NK-92 (cell line): Measurements from ENCODE around the gene GPR15LG.

Experiments
- DNase-seq: peaks from one replicate; lab custom pipeline; 2025; ENCODE audit not compliant: unreplicated experiment; lab: John Stamatoyannopoulos, UW

GPR15LG gene

GRCh38 chr10:84193327-84193726, 19.7 kb downstream of the GPR15LG start:
- no peak for DNase-seq

- no peak for DNase-seq
These were observed 20.3 kb downstream of the GPR15LG start for GRCh38 chr10:84193846-84194423.

- DNase-seq: no peak
These were observed 20.9 kb downstream of the GPR15LG start, which contains the start of gene CDHR1 for GRCh38 chr10:84194424-84195043. TSS of gene CDHR1 (plus strand) at chr10:84194537. CDS start at chr10:84194761, 224 bp downstream.

- no peak for DNase-seq
These were observed 21.6 kb downstream of the GPR15LG start for GRCh38 chr10:84195044-84195830.

- DNase-seq: no peak
These were observed 22.5 kb downstream of the GPR15LG start for GRCh38 chr10:84196083-84196482.

- no peak for DNase-seq
These were observed 23.3 kb downstream of the GPR15LG start for GRCh38 chr10:84196941-84197340.

GRCh38 chr10:84197643-84198042, 24.0 kb downstream of the GPR15LG start:
- no peak for DNase-seq

GRCh38 chr10:84198206-84198915, 24.8 kb downstream of the GPR15LG start:
- DNase-seq: no peak

GRCh38 chr10:84200537-84201243, 27.1 kb downstream of the GPR15LG start:
- no peak for DNase-seq

GRCh38 chr10:84201244-84201606, 27.6 kb downstream of the GPR15LG start:
- no peak for DNase-seq

GRCh38 chr10:84201682-84202081, 28.1 kb downstream of the GPR15LG start:
- DNase-seq: no peak

- DNase-seq: no peak
These were observed 28.7 kb downstream of the GPR15LG start for GRCh38 chr10:84202349-84202748.

- DNase-seq: no peak
These were observed 30.5 kb downstream of the GPR15LG start for GRCh38 chr10:84204122-84204521.

GRCh38 chr10:84204610-84205009, 31.0 kb downstream of the GPR15LG start:
- no peak for DNase-seq

- DNase-seq: peak; percentile 5
These were observed 31.6 kb downstream of the GPR15LG start for GRCh38 chr10:84205049-84205852.

GRCh38 chr10:84205853-84206525, 32.4 kb downstream of the GPR15LG start:
- DNase-seq: no peak

GRCh38 chr10:84208023-84208422, 34.4 kb downstream of the GPR15LG start:
- no peak for DNase-seq

GRCh38 chr10:84211566-84211965, 38.0 kb downstream of the GPR15LG start:
- no peak for DNase-seq

- no peak for DNase-seq
These were observed 38.4 kb downstream of the GPR15LG start for GRCh38 chr10:84212014-84212413.

GRCh38 chr10:84213076-84213475, 39.5 kb downstream of the GPR15LG start:
- no peak for DNase-seq
